Activated CD4-positive, alpha-beta T cell treated with anti-CD3 and anti-CD28 coated beads, Interleukin-2, amount 50 U/mL, for 4 hours (primary cell): ENCODE measurements around the gene LIN7C.

Experiments used
- DNase-seq, 2 experiments: peaks; one replicate each; pipeline ENCODE4 v3.0.0-alpha.2; 2020

The LIN7C gene

DNA sequence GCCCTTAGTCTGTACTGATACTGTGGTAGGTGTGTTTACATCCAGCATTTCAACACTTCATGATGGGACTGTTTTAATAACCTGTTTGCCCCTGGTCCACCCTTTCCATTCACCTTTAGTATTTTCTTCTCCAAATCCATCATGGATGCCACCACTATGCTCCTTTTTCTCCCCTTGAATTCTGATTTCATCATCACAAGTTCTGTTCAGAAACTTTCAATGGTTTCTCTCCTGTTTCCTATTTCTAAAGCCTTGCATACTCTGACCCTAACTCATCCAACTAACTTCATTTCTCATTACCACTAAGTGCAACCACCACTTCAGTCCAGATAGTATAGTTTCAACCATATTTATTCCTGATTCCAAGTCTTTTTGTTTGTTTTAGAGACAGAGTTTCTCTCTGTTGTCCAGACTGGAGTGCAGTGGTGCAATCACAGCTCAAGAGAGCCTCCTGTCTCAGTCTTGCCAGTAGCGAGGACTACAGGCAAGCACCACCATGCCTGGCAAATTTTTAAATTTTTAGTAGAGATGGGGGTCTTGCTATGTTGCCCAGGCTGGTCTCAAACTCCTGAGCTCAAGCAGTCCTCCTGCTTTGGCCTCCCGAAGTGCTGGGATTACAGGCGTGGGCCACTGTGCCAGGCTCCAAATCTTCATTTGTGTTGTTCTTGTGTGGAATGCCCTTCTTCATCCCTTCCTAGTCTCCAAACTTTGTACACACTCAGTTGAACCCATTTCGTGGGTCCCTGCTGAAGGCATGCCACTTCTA, 1.2 kb upstream of the LIN7C start:
- no peak for DNase-seq

DNA sequence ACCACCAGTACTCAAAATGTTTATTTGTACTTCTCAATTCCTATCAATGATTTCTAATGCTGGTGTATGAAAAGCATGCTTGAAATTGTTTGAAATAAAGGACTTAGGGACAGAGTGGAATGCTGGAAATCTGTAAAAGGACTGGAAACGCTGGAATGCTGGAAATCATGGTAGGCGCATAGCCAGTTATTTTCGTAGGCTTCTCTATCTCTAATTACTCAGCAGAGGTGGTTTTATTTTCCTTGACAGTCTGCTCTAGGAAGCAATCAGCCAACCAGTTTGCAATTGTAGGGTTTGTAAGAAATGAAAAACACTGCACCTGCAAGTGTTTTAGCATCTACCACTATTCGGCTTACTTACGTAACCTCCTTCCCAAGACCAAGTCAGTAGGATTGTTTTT, 788 bp downstream of the LIN7C start:
- DNase-seq, result no peak

DNA sequence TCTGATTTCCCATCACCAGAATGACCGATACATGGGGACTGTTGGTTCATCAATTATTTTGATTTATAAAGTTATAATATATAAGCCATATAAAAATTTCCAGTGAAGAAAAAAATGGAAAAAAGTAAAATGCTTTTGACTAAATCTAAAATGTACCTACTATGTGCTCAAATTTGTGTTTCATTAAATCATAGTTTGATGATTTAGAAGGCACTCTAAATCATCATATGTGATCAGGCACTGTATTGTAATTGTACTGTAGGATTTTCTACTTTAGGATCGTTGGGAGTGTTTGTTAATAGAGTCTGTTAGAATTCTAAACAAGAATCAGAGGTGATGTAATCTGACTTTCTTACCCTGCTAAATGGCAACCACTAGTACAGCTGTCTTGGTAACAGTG, 2.4 kb downstream of the LIN7C start:
- no peak for DNase-seq

DNA sequence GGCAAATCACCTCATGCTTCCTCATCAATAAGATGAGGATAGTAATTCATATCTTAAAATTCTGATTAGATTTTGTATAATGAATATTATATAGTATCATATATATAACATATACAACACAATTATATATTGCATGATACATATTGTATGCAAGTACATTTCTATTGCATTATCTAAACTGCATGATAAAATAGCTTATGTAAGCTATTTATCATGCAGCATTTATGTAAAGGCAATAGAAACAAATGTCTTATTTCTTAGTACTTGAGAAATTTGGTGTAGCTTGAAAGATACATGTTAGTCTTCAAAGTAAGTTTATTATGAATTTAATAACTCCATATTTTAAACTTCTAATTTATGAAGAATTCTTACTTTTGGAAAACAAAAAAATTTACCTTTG, 5.5 kb downstream of the LIN7C start:
- DNase-seq, result no peak

DNA sequence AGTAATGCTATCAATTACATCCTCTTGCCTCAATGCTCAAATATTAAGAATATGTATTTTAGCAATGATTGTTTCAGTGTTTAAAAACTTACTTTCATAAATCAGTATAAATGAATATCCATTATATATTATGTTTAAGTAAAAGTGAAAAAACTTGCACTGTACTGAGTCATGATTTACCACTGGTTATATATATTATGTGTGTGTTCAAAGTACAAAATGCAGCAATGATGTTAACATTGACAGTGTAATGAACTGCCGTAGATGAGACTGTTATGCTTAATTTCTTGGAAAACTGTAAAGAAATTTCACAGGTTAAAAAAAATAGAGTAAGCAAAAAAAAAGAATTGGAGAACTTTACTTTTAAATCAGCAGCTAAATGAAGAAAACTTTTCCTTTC, 8.7 kb downstream of the LIN7C start:
- no peak for DNase-seq

DNA sequence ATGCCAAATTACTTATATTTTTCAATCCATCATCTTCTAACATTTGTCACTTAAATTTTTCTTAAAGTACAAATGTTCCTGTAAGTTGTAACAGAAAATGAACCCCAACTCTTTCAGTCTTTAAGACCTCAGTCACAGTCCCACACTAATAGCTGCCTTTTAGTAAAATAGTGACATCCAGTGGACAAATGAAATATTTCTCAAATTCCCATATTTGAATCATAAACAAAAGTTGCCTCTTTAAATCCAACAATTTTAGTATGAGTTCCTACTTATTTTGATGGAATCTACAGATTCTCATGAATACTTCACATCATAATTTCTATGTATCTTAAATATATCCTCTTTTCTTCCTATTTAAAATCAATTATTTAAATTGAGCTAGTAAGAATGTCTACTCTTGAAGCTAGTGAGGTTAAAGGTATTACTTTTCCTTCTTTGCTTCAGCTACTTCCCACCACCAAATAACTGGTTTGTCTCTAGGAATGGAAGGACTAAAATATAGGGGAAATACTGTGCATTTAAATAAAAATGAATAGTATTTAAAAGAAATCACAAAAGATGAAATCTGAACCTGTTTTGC, 9.2 kb downstream of the LIN7C start:
- DNase-seq, result no peak

GRCh38 chr11:27496461-27496860, 10.1 kb downstream of the LIN7C start:
- DNase-seq, result no peak

GRCh38 chr11:27495710-27496300, 10.8 kb downstream of the LIN7C start:
- DNase-seq, result no peak

GRCh38 chr11:27489092-27489491, 17.5 kb downstream of the LIN7C start:
- no peak for DNase-seq

DNA sequence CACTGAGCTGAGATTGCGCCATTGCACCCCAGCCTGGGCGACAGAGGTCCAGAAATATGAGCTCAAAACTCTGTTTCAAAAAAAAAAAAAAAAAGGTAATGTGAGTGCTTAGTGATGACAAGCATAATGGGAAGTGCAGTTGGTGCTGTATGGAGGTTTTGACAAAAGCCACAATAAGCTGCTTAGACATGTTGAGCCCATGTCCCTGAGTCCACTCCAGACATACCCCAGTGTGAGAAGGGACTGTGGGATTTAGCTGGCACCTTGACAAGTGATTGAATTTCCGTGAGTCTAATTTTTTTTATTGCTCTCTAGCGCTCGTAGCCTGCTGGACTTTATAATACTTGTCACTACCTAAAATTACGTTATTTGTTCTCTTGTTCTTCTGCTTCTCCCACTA, 18.9 kb downstream of the LIN7C start:
- no peak for DNase-seq

- DNase-seq, result peak; percentile 7 to 11
These were observed 20.4 kb downstream of the LIN7C start for GRCh38 chr11:27485930-27486773.

DNA sequence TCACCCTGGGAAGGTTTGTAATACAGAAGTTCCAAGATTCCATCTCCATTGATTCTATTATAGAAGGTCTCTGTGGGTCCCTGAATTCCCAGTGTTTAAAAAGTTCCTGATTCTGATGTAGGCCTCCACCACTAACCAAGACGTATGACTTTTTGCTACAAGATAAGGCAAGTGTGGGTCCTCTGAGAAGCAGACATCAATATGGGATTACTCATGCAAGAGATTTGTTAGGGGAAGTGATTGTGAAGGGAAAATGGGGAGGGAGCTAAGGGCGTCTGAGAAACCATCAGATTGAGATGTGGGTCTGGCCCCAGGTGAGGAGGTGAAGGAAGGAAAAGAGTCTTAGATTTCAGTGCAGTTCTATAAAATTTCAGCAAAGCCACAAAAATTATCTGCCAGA, 23.8 kb downstream of the LIN7C start:
- DNase-seq, result no peak

GRCh38 chr11:27481992-27482391, 24.6 kb downstream of the LIN7C start:
- no peak for DNase-seq

- DNase-seq, result no peak
These were observed 28.7 kb downstream of the LIN7C start for GRCh38 chr11:27477831-27478230.

- no peak for DNase-seq
These were observed 29.3 kb downstream of the LIN7C start for GRCh38 chr11:27477243-27477642.

DNA sequence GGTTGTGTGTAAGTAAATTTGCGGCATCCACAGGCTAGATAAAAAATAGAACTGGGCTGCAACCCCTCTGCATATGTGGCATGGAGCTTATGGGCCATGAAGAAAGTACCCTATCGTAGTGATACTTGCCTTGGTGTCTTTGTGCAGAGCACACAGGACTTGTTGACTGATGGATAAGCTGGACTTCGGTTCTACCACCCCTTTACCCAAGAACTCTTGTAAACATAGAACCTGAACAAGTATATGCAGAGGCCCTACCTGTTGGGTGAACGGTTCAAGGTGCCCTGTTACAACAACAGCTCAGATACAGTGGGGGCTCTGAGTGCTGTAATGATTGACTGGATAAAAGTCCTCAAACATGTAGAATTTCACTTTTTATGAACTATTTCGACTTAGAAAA, 30.9 kb downstream of the LIN7C start:
- no peak for DNase-seq

DNA sequence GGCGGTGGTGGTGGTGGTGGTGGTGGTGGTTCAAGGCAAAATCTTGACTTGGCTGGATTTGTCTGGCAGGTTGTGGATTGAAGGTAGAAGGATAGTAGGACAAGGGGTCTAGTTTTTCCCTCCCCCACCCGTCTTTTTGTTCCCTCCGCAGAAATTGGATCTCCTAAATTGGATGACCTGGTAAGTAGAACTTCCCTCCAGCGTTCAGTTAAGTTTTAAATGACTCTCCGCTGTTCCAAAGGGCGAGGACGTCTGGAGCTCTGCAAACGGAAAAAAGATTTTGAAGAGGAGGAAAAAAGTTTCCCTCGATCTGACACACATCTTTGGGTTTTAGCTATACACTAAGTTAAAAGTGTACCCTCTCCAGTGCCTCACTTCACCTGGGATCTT, 33.6 kb downstream of the LIN7C start:
- DNase-seq, result no peak

DNA sequence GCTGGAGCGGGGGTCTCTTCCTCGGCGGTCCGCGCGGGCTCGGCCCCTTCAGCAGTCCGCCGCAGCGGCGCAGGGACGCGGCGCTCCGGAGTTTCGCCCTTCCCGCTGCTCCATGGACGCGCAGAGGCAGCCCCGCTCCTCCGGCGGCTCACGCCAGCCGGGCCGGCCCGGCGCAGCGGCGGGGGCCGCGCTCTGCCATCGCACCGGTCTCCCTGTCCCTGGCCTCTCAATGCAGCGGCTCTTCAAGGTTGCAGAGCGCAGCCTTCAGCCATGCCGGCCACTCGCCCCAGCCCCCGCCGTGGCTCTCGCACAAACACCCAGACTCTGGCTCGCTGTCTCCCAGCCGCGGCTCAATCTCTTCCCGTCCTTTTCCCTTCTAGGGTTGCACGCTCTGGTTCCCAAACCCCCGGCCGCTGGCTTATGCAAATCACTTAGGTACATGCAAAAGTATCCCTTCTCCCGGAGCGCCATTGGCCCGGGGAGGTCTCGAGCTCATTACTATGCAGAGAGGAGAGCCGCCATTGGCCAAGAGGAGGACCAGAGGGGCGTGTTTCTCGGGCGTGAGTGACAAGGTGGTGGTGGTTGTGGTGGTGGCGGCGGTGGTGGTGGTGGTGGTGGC, 34.1 kb downstream of the LIN7C start, which contains the start of gene LGR4:
Gene LGR4 (minus strand): TSS at position 393 of the 619 bp plus-strand sequence. CDS start 488 bp downstream, outside the sequence.
- peak; percentile 64 to 66 for DNase-seq

- DNase-seq, result peak; percentile 0 to 2
These were observed 34.8 kb downstream of the LIN7C start for GRCh38 chr11:27471589-27472397.

GRCh38 chr11:27470826-27471588, 35.6 kb downstream of the LIN7C start:
- DNase-seq, result no peak

- no peak for DNase-seq
These were observed 36.4 kb downstream of the LIN7C start for GRCh38 chr11:27470166-27470565.
